GM06990 (cell line): Measurements from ENCODE around the gene CAMK2A.

Source experiments
- DNase-seq: peaks from one replicate; pipeline ENCODE4 v3.0.0-alpha.2; 2011; ENCODE audit not compliant: insufficient read length; ENCODE audit errors: extremely low read depth
- H3K27me3 ChIP-seq: replicated peaks from 2 replicates; pipeline ENCODE4 v1.6.0; 2011; ENCODE audit warnings: low read length; ENCODE audit not compliant: control insufficient read depth, insufficient read depth
- H3K36me3 ChIP-seq: 2 replicates; pipeline ENCODE4 v1.5.1; 2011; ENCODE audit warnings: low read length; ENCODE audit not compliant: control insufficient read depth, insufficient read depth
- H3K4me3 ChIP-seq: replicated peaks from 2 replicates; pipeline ENCODE4 v1.5.1; 2011; ENCODE audit warnings: low read depth, mild to moderate bottlenecking, control low read depth, low read length
- TF ChIP-seq, protein P1 (sequence below): IDR thresholded peaks from 2 replicates; pipeline ENCODE4 v1.5.1; 2011; ENCODE audit warnings: low read length, control low read depth, mild to moderate bottlenecking, inconsistent platforms; ENCODE audit not compliant: insufficient read depth, poor library complexity, severe bottlenecking

CAMK2A gene

DNA sequence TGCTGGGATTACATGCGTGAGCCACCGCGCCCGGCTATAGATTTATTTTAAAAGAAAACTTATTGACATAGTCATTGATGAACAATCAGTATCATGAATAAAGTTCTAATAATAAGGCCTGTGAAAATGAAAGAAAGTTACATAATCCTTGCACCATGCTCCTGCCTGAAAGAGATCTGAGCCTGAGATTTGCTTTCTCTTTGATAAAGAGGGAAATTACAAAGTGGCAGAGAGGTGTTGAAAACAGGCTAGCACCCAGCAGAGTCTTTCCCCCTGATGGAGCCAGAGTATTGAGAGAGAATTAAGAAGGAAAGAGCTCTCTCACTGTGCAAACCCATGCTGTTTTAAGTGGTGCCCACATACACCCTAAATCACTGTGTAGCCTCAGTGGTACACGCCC lies 62.5 kb downstream of the CAMK2A start:
- TF ChIP-seq, protein P1, sequence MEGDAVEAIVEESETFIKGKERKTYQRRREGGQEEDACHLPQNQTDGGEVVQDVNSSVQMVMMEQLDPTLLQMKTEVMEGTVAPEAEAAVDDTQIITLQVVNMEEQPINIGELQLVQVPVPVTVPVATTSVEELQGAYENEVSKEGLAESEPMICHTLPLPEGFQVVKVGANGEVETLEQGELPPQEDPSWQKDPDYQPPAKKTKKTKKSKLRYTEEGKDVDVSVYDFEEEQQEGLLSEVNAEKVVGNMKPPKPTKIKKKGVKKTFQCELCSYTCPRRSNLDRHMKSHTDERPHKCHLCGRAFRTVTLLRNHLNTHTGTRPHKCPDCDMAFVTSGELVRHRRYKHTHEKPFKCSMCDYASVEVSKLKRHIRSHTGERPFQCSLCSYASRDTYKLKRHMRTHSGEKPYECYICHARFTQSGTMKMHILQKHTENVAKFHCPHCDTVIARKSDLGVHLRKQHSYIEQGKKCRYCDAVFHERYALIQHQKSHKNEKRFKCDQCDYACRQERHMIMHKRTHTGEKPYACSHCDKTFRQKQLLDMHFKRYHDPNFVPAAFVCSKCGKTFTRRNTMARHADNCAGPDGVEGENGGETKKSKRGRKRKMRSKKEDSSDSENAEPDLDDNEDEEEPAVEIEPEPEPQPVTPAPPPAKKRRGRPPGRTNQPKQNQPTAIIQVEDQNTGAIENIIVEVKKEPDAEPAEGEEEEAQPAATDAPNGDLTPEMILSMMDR: no peak
- H3K27me3 ChIP-seq: no peaks in the 10 kb centered on the region; the same call in 1 of the 2 replicates

DNA sequence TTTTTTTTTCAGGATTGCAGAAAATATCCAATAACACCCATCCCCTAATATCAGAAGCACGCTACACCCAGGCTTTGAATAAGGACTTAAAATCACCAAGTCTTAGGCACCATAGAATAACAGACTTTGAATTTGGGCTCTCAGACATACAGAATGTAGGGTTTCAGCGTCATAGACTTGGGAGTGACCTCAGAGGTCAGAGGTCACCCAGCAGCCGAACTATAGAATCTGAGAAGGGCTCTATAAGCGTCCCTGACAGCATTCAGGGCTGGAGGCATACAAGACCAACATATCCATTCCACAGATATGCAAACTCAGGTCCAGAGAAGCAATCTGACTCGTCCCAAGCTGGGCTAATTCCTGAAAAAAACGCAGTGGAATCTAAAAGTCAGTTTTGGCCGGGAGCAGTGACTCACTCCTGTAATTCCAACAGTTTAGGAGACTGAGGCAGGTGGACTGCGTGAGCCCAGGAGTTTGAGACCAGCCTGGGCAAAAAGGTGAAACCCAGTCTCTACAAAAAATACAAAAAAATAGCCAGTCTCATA lies 65.0 kb downstream of the CAMK2A start:
- no peaks in the 10 kb centered on the region for H3K36me3 ChIP-seq
- H3K4me3 ChIP-seq: no peak overlapping the region
- no peaks in the 10 kb centered on the region; the same call in 1 of the 2 replicates for H3K27me3 ChIP-seq
- DNase-seq: no peak
- TF ChIP-seq, protein P1: no peak

More for the DNA sequence above, 62.5 kb downstream of the CAMK2A start:
- Histone ChIP-seq H3K4me3 (no peak overlapping the region), H3K36me3 (no peaks in the 10 kb centered on the region)
- DNase-seq: no peak

DNA sequence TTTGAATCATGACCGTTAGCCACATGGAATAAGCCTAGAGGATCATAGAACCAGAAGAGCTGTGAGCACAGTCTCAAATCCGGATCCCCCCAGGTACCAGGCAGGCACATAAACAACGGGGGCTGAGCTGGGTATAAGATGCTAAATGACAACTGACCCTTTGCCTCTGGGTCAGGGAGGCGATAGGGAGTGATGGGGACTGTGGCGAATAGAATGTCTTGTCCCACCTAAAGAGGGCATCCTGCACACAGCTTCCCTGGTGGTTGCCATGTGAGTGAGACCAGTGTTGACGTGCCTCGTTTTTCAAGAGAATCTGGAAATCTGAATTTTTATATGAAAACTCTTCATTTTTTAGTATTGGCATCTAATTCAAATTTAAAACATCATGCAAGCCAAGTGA lies 66.1 kb downstream of the CAMK2A start:
- no peaks in the 10 kb centered on the region; the same call in 1 of the 2 replicates for H3K27me3 ChIP-seq
- H3K4me3 ChIP-seq: no peak overlapping the region
- TF ChIP-seq, protein P1: no peak
- no peak for DNase-seq
- no peaks in the 10 kb centered on the region for H3K36me3 ChIP-seq

DNA sequence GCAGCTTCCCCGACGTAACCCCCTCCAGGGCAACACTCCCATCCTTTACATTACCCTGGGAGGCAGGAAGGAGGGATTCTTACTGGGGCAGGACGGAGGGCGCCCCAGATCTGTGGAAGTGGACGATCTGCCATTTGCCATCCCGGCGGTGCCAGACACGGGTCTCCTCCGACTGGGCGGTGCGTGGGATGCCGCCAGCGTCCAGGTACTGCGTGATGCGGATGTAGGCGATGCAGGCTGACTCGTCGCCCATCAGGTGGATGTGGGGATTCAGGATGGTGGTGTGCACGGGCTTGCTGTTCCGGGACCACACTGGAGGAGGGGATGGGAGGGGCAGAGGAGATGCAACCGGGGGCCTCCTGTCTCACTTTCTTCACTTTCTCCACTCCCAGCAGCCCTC lies 66.7 kb downstream of the CAMK2A start:
- no peaks in the 10 kb centered on the region; the same call in 1 of the 2 replicates for H3K27me3 ChIP-seq
- H3K4me3 ChIP-seq: no peak overlapping the region
- DNase-seq: no peak
- TF ChIP-seq, protein P1: no peak
- H3K36me3 ChIP-seq: no peaks in the 10 kb centered on the region

DNA sequence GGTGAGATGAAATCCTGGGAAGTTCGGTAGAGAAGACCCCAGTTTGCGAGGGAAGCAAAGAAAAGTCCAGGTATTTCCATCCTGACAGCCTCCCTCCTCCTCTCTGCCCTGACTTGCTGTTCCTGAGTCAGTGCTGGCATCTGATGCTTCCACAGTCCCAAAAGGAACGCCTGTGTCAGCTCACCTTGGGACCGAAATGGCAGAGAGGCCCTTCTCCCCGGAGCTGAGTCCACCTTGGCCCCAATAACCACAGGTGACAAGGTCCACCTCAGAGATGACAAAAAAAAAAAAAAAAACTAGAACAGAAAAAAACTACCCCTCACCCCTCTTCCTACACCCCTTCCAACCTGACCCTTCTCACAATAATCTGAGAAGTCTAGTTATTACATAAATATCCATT lies 68.1 kb downstream of the CAMK2A start:
- no peaks in the 10 kb centered on the region for H3K36me3 ChIP-seq
- H3K27me3 ChIP-seq: peaks cover 1% of the 10 kb centered on the region; the same call in 1 of the 2 replicates
- TF ChIP-seq, protein P1: no peak
- H3K4me3 ChIP-seq: no peak overlapping the region
- DNase-seq: no peak

DNA sequence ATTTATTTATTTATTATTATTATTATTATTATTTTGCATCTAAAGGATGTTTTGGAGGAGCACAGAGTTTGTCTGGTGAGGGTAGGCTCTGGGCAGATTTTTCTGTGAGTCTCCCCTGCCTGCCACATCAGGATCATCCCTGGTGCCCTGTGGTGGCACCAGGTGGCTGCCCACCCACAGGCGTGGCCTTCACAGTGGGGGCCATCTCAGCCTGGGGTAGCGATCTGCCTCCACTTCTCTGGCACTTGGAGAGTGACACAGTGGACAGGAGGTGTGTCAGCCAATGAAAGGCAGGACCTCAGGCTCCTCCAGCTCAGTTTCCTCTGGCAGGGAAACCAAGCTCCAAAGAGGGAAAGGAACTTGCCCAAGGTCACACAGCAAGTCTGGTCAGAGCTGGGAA lies 69.7 kb downstream of the CAMK2A start:
- TF ChIP-seq, protein P1: no peak
- Histone ChIP-seq H3K36me3 (no peaks in the 10 kb centered on the region), H3K27me3 (peaks cover 1% of the 10 kb centered on the region; the same call in 1 of the 2 replicates), H3K4me3 (no peak overlapping the region)
- no peak for DNase-seq
